ENCODE data around the gene SLC39A11.

- TF ChIP-seq CTCF (conservative IDR thresholded peaks at IDR 0.05) (no peak), EZH2 (IDR thresholded peaks at IDR 0.05; ENCODE audit: low read depth) (no peak)
These were observed 212.6 kb downstream of the SLC39A11 start for GRCh38 chr17:72879877-72880276.

All from PC-9 (cell line).